MM.1S (cell line): ENCODE data around the gene UBE2G2.

Source experiments
- EZH2 ChIP-seq: fragments of 300-600 bp; sonication (generic); optimal IDR thresholded peaks from 2 replicates; pipeline ENCODE3; 2017; ENCODE audit warnings: low read depth, mild to moderate bottlenecking, antibody characterized with exemption, low read length, mixed read lengths
- EZH2phosphoT487 ChIP-seq: fragments of 300-600 bp; sonication (generic); IDR thresholded peaks from 2 replicates; pipeline ENCODE4 v1.6.1; 2018; ENCODE audit warnings: antibody characterized with exemption, low read length
- TF ChIP-seq, protein P1 (sequence below): fragments of 300-600 bp; sonication (generic); IDR thresholded peaks from 2 replicates; pipeline ENCODE4 v1.5.1; 2016; ENCODE audit warnings: antibody characterized with exemption, low read length, mixed read lengths

DNA sequence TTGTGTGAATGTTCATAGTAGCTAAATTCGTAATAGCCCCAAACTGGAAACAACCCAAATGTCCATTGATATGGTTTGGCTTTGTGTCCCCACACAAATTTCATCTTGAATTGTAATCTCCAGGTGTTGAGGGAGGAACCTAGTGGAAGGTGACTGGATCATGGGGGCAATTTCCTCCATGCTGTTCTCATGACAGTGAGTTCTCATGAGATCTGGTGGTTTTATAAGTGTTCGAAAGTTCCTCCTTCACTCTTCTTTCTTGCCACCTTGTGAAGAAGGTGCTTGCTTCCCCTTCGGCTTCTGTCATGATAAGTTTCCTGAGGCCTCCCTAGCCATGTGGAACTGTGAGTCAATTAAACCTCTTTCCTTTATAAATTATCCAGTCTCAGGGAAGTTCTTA lies 11.3 kb downstream of the UBE2G2 start:
- TF ChIP-seq, protein P1, sequence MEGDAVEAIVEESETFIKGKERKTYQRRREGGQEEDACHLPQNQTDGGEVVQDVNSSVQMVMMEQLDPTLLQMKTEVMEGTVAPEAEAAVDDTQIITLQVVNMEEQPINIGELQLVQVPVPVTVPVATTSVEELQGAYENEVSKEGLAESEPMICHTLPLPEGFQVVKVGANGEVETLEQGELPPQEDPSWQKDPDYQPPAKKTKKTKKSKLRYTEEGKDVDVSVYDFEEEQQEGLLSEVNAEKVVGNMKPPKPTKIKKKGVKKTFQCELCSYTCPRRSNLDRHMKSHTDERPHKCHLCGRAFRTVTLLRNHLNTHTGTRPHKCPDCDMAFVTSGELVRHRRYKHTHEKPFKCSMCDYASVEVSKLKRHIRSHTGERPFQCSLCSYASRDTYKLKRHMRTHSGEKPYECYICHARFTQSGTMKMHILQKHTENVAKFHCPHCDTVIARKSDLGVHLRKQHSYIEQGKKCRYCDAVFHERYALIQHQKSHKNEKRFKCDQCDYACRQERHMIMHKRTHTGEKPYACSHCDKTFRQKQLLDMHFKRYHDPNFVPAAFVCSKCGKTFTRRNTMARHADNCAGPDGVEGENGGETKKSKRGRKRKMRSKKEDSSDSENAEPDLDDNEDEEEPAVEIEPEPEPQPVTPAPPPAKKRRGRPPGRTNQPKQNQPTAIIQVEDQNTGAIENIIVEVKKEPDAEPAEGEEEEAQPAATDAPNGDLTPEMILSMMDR = no peak
- TF ChIP-seq EZH2 (no peak), EZH2phosphoT487 (no peak)
